ENCODE measurements around the gene RNF103.

Gene RNF103

DNA sequence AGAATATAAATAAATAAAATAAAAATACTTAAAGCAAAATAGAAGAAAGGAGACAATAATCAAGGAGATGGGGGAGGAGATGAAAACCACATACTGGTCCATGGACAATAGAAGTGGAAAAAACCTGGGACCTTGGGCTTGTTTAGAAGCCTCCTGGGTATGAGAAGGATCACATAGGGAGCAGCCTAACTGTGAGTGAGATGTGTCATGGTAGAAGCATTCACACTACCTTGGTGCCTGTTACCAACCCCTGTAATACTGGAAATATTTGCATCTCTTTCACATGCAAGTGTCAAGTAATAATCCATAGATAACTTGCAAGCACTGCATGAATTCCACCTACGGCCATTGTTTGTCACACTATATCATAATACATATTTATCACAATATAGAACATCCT lies 23.2 kb upstream of the RNF103 start:
- TF ChIP-seq POLR2AphosphoS5 (IDR thresholded peaks at IDR 0.05; ENCODE audit: low read depth, low read length), result no peak
- DNase-seq (ENCODE audit: insufficient read length, low spot score) (no peak), FAIRE-seq (no peak)

DNA sequence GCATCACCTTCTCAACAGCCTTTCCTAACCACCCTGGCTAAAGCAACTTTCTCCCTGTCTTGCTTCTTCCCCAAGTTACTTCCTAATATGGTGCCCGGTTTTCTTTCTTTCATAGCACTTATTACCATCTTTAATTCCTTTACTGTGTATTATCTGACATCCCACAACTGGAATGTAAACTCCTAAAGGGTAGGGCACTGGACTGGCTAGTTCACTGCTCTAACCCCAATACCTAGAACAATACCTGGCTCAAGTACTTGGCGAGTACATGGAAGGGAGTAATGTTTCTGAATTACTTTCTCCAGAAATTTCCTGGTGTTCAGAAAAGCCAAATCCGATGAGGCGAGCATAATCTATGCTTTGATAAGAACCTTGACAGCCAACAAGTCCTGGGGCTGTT lies 22.7 kb upstream of the RNF103 start:
- DNase-seq (ENCODE audit: insufficient read length, low spot score), result no peak
- TF ChIP-seq TAF1 (IDR thresholded peaks at IDR 0.05; ENCODE audit: low read depth, low read length) (no peak), SPI1 (IDR thresholded peaks at IDR 0.05; ENCODE audit: low read depth, low read length) (no peak), POLR2A (IDR thresholded peaks at IDR 0.05; ENCODE audit: low read depth, low read length) (no peak)

DNA sequence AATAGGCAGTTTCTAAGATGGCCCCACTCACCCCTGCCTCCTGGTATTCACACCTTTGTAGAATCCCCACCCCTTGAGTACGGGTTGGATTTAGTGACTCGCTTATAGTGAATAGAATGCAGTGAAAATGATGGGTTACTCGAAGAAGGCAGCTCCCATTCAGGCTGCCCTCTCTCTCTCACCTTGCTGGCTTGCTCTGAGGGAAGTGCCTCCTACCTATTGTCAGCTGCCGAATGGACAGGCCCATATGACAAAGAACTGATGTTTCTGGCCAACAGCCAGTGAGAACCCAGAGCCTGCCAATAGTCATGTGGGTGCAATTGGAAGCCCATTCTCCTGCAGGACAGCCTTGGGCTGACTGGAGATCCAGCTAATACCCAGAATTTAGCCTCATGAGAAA lies 22.1 kb upstream of the RNF103 start:
- FAIRE-seq (no peak), DNase-seq (ENCODE audit: insufficient read length, low spot score) (no peak)
- TF ChIP-seq PAX5 (IDR thresholded peaks at IDR 0.05; ENCODE audit: insufficient read depth, low read length, severe bottlenecking), result no peak
- no peak for TF ChIP-seq TAF1 (IDR thresholded peaks at IDR 0.05; ENCODE audit: low read depth, low read length)
- no peak for TF ChIP-seq POLR2A (IDR thresholded peaks at IDR 0.05; ENCODE audit: low read depth, low read length)
- no peak for TF ChIP-seq POU2F2 (IDR thresholded peaks at IDR 0.05; ENCODE audit: low read depth, low read length)
- TF ChIP-seq POLR2AphosphoS5 (IDR thresholded peaks at IDR 0.05; ENCODE audit: low read depth, low read length), result no peak
- no peak for TF ChIP-seq SPI1 (IDR thresholded peaks at IDR 0.05; ENCODE audit: low read depth, low read length)

More for the DNA sequence above, 22.7 kb upstream of the RNF103 start:
- FAIRE-seq, result no peak

DNA sequence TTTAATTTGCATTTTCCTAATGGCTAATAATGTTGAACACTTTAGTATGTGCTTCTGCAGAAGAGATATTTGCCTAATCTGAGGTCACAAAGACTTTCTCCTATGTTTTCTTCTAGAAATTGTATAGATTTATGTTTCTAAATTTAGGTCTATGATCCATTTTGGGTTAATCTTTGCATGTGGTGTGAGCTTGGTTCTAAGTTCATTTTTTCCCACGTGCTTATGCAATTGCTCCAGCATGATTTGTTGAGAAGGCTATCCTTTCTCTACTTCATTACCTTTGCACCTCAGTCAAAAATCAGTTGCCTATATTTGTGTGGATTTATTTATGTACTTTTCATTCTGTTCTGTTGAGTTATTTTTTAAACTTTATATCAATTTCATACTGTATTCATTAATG lies 15.0 kb upstream of the RNF103 start:
- DNase-seq (ENCODE audit: insufficient read length, low spot score), result no peak
- TF ChIP-seq SPI1 (IDR thresholded peaks at IDR 0.05; ENCODE audit: low read depth, low read length), result no peak
- no peak for TF ChIP-seq POU2F2 (IDR thresholded peaks at IDR 0.05; ENCODE audit: low read depth, low read length)
- TF ChIP-seq PAX5 (IDR thresholded peaks at IDR 0.05; ENCODE audit: insufficient read depth, low read length, severe bottlenecking), result no peak
- no peak for TF ChIP-seq TAF1 (IDR thresholded peaks at IDR 0.05; ENCODE audit: low read depth, low read length)
- TF ChIP-seq POLR2A (IDR thresholded peaks at IDR 0.05; ENCODE audit: low read depth, low read length), result no peak
- TF ChIP-seq POLR2AphosphoS5 (IDR thresholded peaks at IDR 0.05; ENCODE audit: low read depth, low read length), result no peak
- FAIRE-seq, result no peak

DNA sequence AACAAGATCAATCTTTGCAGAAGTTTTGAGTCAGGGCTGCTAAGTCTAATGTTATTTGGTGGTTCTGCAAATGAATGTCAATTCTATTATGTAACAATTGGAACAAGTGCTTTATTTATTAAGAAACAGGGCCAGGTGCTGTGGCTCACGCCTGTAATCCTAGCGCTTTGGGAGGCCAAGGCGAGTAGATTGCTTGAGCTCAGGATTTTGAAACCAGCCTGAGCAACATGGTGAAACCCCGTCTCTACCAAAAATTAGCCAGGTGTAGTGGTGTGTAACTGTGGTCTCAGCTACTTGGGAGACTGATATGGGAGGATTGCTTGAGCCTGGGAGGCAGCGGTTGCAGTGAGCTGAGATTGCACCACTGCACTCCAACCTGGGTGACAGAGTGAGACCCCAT lies 13.2 kb upstream of the RNF103 start:
- TF ChIP-seq POLR2A (IDR thresholded peaks at IDR 0.05; ENCODE audit: low read depth, low read length) (no peak), PAX5 (IDR thresholded peaks at IDR 0.05; ENCODE audit: insufficient read depth, low read length, severe bottlenecking) (no peak), POLR2AphosphoS5 (IDR thresholded peaks at IDR 0.05; ENCODE audit: low read depth, low read length) (no peak), SPI1 (IDR thresholded peaks at IDR 0.05; ENCODE audit: low read depth, low read length) (no peak), TAF1 (IDR thresholded peaks at IDR 0.05; ENCODE audit: low read depth, low read length) (no peak), POU2F2 (IDR thresholded peaks at IDR 0.05; ENCODE audit: low read depth, low read length) (no peak)
- no peak for DNase-seq (ENCODE audit: insufficient read length, low spot score)
- no peak for FAIRE-seq

DNA sequence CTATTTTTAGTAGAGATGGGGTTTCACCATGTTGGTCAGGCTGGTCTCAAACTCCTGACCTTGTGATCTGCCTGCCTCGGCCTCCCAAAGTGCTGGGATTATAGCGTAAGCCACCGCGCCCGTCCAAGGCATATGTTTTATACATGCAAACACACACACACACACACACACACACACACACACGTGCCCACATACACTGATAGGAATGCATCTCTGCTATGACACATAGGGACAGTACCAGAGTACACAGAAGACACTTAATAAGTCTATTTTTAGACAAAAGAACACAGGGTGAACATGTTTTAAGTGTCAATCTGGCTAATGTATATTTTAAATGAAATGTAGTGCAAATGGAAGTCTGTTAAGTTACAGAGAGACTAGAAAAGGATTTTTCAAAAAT lies 10.7 kb upstream of the RNF103 start:
- TF ChIP-seq POLR2A (IDR thresholded peaks at IDR 0.05; ENCODE audit: low read depth, low read length) (no peak), TAF1 (IDR thresholded peaks at IDR 0.05; ENCODE audit: low read depth, low read length) (no peak), SPI1 (IDR thresholded peaks at IDR 0.05; ENCODE audit: low read depth, low read length) (no peak), PAX5 (IDR thresholded peaks at IDR 0.05; ENCODE audit: insufficient read depth, low read length, severe bottlenecking) (no peak), POLR2AphosphoS5 (IDR thresholded peaks at IDR 0.05; ENCODE audit: low read depth, low read length) (no peak), POU2F2 (IDR thresholded peaks at IDR 0.05; ENCODE audit: low read depth, low read length) (no peak)
- FAIRE-seq (no peak), DNase-seq (ENCODE audit: insufficient read length, low spot score) (no peak)

DNA sequence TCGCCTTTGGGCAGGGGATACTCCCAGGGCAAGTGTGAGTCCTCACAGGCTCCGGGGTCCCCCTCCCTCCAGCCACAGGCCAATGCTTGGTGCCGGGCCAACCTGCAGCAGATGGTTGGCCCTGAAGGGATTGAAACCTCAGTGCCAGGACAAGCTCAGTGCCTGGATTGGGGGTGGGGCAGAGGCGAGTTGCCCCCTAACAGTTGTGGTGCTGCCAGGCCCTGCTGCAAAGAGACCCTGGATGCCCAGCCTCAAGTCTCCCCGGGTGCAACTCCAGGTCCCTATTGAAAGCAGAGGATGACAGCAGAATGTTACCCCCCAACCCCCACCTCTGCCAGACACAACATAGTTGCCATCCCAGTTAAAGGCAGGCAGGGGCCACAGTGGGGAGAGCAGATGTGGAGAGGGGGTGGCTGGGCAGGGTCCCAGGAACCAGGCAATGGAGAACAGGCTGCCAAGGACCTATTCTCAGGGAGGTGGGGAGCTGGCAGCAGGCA lies 9.5 kb upstream of the RNF103 start:
- TF ChIP-seq POLR2AphosphoS5 (IDR thresholded peaks at IDR 0.05; ENCODE audit: low read depth, low read length) (no peak), POU2F2 (IDR thresholded peaks at IDR 0.05; ENCODE audit: low read depth, low read length) (no peak), PAX5 (IDR thresholded peaks at IDR 0.05; ENCODE audit: insufficient read depth, low read length, severe bottlenecking) (no peak), TAF1 (IDR thresholded peaks at IDR 0.05; ENCODE audit: low read depth, low read length) (no peak), SPI1 (IDR thresholded peaks at IDR 0.05; ENCODE audit: low read depth, low read length) (no peak), POLR2A (IDR thresholded peaks at IDR 0.05; ENCODE audit: low read depth, low read length) (no peak)
- no peak for FAIRE-seq
- no peak for DNase-seq (ENCODE audit: insufficient read length, low spot score)

DNA sequence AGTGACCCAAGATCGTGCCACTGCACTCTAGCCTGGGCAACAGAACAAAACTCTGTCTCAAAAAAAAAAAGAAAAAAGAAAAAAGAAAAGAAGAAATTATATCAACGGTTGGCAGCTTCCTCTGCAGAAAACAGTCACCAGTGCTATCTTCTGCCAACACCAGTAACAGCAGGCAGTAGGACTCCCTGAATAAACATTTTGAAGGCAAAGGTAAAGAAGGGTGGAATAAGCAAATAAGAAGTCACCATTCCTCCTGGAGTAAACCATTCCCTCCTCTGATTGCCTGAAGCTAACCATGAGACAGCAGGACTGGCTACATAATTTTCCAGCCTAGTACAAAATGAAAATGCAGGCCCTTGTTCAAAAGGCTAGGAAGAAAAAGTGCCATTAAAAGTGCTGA lies 9.0 kb upstream of the RNF103 start:
- FAIRE-seq, result no peak
- no peak for DNase-seq (ENCODE audit: insufficient read length, low spot score)
- TF ChIP-seq POU2F2 (IDR thresholded peaks at IDR 0.05; ENCODE audit: low read depth, low read length), result no peak
- no peak for TF ChIP-seq SPI1 (IDR thresholded peaks at IDR 0.05; ENCODE audit: low read depth, low read length)
- TF ChIP-seq PAX5 (IDR thresholded peaks at IDR 0.05; ENCODE audit: insufficient read depth, low read length, severe bottlenecking), result no peak
- TF ChIP-seq POLR2A (IDR thresholded peaks at IDR 0.05; ENCODE audit: low read depth, low read length), result no peak
- no peak for TF ChIP-seq POLR2AphosphoS5 (IDR thresholded peaks at IDR 0.05; ENCODE audit: low read depth, low read length)
- no peak for TF ChIP-seq TAF1 (IDR thresholded peaks at IDR 0.05; ENCODE audit: low read depth, low read length)

DNA sequence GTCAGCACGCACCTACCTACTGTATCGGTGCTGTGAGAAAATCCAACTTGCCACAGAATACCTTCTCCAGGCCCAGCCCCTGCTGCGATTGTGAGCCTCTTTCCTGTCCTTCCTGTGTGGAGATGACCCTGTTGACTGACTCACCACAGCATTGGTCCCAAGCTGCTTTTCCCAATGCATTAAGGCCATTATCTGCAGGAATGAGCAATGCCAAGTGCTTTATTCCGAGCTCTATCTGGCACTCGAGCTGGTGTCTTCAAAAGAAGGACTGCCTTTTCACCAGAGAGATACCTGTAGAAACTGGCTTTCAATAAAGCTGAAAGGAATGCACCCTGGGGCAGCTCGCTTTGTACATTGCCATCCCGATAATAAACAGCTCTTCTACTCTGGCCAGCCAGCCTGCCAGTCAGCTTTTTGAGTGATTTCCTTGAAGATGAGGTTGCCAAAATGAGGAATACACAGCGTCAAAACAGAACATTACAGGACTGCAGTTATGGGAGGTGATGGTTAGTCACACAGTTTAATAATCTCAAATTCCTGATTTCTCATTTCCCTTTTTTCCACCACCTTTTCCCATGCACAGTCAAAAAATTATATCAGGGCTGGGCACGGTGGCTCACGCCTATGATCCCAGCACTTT lies 8.3 kb upstream of the RNF103 start:
- DNase-seq (ENCODE audit: insufficient read length, low spot score) (no peak), FAIRE-seq (no peak)
- TF ChIP-seq POLR2A (IDR thresholded peaks at IDR 0.05; ENCODE audit: low read depth, low read length), result no peak

DNA sequence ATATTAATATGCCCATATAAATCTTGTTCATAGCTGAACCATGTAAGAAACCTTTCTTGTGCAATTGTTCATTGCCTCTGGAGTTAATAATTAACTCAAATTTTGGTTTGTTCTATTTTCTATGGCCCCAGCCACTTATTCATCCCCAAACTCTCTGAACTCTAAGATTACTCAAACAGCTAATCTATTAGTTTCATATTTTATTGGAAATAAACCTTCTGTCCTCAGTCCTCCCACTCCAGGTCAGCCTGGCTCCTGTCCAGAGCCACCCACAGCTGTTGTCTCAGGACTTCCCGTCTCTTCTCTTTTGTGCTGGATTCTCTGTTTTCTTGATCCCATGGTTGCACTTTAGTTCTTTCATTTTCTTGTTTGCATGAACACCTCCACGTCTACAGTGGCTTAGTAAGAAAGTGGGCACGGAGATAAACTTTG lies 4.4 kb upstream of the RNF103 start:
- FAIRE-seq (no peak), DNase-seq (ENCODE audit: insufficient read length, low spot score) (no peak)
- TF ChIP-seq SPI1 (IDR thresholded peaks at IDR 0.05; ENCODE audit: low read depth, low read length), result no peak
- TF ChIP-seq PAX5 (IDR thresholded peaks at IDR 0.05; ENCODE audit: insufficient read depth, low read length, severe bottlenecking), result no peak
- no peak for TF ChIP-seq TAF1 (IDR thresholded peaks at IDR 0.05; ENCODE audit: low read depth, low read length)
- no peak for TF ChIP-seq POLR2AphosphoS5 (IDR thresholded peaks at IDR 0.05; ENCODE audit: low read depth, low read length)
- TF ChIP-seq POLR2A (IDR thresholded peaks at IDR 0.05; ENCODE audit: low read depth, low read length), result no peak
- no peak for TF ChIP-seq POU2F2 (IDR thresholded peaks at IDR 0.05; ENCODE audit: low read depth, low read length)

All from GM12891 (cell line).